T-helper 17 cell (primary cell): ENCODE results near the gene CTAG1A. TPM values are rescaled to one million over a fixed set of nuclear protein-coding genes. Genes with fewer than 3 reads are reported as not detected.
"Not testable (repeated sequence)": the region's sequence is repeated elsewhere in the genome, so short reads cannot be mapped to it uniquely, and the experiment has no call there.

Source experiments
- ATAC-seq: fragments of 150-1000 bp; cut with Tn5 transposase; 2 replicates; pipeline ENCODE4 v1.10.0; 2021; ENCODE audit warnings: mild to moderate bottlenecking, moderate library complexity
- DNase-seq, 3 donors: peaks; one replicate each; pipeline versions ENCODE4 v3.0.0 to v3.0.0-alpha.2; 2020 to 2021
- H3K9me3 ChIP-seq: one replicate; pipeline ENCODE4 v1.7.0; 2013; ENCODE audit warnings: low read length, mild to moderate bottlenecking; ENCODE audit not compliant: control insufficient read depth, poor library complexity, severe bottlenecking
- H3K27ac Mint-ChIP-seq: one replicate; pipeline ENCODE4 v1.8.0; 2022; ENCODE audit warnings: mild to moderate bottlenecking, moderate library complexity, mixed read lengths
- H3K27me3 Mint-ChIP-seq: one replicate; pipeline ENCODE4 v1.8.0; 2022; ENCODE audit warnings: mixed read lengths
- H3K36me3 Mint-ChIP-seq: one replicate; pipeline ENCODE4 v1.8.0; 2022; ENCODE audit warnings: low read depth, mixed read lengths
- H3K4me1 Mint-ChIP-seq: one replicate; pipeline ENCODE4 v1.8.0; 2022; ENCODE audit warnings: mild to moderate bottlenecking, mixed read lengths
- H3K4me3 Mint-ChIP-seq: one replicate; pipeline ENCODE4 v1.8.0; 2022; ENCODE audit warnings: mild to moderate bottlenecking, moderate library complexity, mixed read lengths
- total RNA-seq, 4 donors: library from RNA in 2 of 4; stranded (reverse) in 2 of 4; gene quantifications; one replicate each; pipeline ENCODE4 v1.2.3 and lab custom pipeline; 2022 to 2026

CTAG1A gene
- total RNA-seq, 2 donors from 2014 or later = not detected

DNA sequence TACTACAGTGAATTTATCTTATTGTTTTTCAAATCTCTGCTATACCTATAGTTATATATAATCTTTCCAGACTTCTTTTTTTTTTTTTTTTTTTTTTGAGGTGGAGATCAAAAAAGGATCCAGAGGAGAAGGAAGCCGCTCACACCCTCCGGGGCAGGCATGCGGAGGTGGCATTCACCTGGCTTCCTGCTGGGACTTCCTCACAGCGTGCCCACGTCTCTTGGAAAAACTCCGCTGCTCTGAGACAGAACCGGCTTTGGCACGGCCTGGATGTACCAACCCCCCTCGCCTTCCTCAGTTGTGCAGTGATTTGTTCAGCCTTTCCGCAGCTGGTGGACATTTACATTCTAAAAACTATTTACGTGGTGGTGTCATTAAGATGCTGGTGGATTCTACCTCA, 23.0 kb downstream of the CTAG1A start:
- H3K27me3 Mint-ChIP-seq, H3K9me3 ChIP-seq, H3K36me3 Mint-ChIP-seq, H3K27ac Mint-ChIP-seq, H3K4me3 Mint-ChIP-seq, H3K4me1 Mint-ChIP-seq, ATAC-seq, DNase-seq: not testable (repeated sequence)

DNA sequence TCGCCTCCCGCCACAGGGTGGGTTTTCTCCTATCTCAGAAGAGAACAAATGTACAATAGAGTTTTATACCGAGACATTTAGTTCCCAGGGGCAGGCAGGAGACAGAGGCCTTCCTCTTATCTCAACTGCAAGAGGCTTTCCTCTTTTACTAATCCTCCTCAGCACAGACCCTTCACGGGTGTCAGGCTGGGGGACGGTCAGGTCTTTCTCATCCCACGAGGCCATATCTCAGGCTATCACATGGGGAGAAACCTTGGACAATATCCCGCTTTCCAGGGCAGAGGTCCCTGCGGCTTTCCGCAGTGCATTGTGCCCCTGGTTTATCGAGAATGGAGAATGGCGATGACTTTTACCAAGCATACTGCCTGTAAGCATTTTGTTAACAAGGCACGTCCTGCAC, 23.9 kb downstream of the CTAG1A start:
- ATAC-seq, H3K36me3 Mint-ChIP-seq, H3K27me3 Mint-ChIP-seq, H3K9me3 ChIP-seq, DNase-seq, H3K27ac Mint-ChIP-seq, H3K4me3 Mint-ChIP-seq, H3K4me1 Mint-ChIP-seq: not testable (repeated sequence)

DNA sequence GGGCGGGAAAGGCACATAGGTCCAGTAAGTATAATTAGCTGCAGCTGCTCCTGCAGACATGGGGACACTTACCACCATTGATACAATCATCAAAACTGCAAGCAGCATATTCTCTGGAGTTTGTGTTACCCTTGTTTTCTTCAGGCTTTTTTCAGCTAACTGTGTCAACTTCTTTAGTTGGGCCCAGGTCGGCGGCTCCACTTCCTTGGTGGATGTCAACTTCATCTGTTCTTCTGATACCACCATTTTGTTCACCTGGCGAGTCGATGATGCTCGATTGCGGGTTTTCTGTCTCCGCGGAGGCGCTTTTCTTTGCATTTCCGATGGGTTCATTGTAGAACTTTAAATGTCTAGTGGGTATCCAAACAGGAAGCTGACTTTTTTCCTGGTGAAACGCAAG, 26.2 kb downstream of the CTAG1A start:
- H3K4me3 Mint-ChIP-seq, ATAC-seq, H3K36me3 Mint-ChIP-seq, H3K9me3 ChIP-seq, DNase-seq, H3K27me3 Mint-ChIP-seq, H3K4me1 Mint-ChIP-seq, H3K27ac Mint-ChIP-seq: not testable (repeated sequence)

DNA sequence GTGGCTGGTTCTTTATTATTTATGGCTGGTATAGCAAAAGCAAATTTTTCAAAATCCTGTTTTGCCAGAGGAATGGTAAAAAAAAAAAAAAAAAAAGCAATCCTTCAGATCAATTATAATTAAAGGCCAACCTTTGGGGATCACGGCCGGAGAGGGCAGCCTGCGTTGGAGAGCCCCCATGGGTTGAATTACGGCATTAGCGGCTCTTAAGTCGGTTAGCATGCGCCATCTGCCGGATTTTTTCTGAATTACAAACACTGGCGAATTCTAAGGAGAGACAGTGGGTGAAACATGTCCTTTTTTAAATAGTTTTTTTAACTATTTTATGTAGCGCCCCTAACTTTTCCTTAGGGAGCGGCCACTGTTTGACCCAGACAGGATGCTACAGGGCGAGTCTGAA, 28.7 kb downstream of the CTAG1A start:
- not testable (repeated sequence) for H3K27me3 Mint-ChIP-seq, DNase-seq, H3K9me3 ChIP-seq, H3K4me1 Mint-ChIP-seq, H3K4me3 Mint-ChIP-seq, H3K36me3 Mint-ChIP-seq, ATAC-seq, H3K27ac Mint-ChIP-seq

- not testable (repeated sequence) for H3K9me3 ChIP-seq, ATAC-seq, H3K36me3 Mint-ChIP-seq, H3K4me3 Mint-ChIP-seq, DNase-seq, H3K27me3 Mint-ChIP-seq, H3K27ac Mint-ChIP-seq, H3K4me1 Mint-ChIP-seq
These were observed 34.2 kb downstream of the CTAG1A start, which contains the start of gene CTAG1B for GRCh38 chrX:154619182-154619581. Gene CTAG1B, minus strand, starts transcription at chrX:154619282. Its CDS starts 64 bp downstream, at chrX:154619218.

- not testable (repeated sequence) for H3K36me3 Mint-ChIP-seq, H3K27ac Mint-ChIP-seq
These were observed 36.0 kb downstream of the CTAG1A start for GRCh38 chrX:154620767-154621414.

DNA sequence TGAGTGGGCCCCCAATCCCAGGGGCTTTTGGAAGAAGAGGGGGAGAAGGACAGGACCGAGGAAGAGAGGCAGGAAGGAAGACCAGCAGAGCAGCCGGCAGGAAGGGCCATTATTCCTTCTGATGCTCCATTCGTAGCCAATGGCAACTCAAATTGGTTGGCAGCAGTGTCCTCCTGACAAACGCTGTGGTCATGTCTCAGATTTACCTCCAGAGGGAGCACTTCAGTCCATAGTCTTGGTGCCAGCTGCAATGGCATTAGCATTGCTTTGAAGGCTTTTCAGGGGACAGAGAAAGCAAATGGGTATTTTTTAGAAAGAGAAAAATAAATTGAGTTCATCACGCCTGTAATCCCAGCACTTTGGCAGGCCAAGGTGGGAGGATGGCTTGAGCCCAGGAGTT, 44.0 kb downstream of the CTAG1A start:
- H3K36me3 Mint-ChIP-seq = not testable (repeated sequence)
- ATAC-seq = peak; percentile 54

More at GRCh38 chrX:154620767-154621414, 36.0 kb downstream of the CTAG1A start:
- not testable (repeated sequence) for H3K27me3 Mint-ChIP-seq, DNase-seq, H3K9me3 ChIP-seq, ATAC-seq, H3K4me1 Mint-ChIP-seq, H3K4me3 Mint-ChIP-seq

DNA sequence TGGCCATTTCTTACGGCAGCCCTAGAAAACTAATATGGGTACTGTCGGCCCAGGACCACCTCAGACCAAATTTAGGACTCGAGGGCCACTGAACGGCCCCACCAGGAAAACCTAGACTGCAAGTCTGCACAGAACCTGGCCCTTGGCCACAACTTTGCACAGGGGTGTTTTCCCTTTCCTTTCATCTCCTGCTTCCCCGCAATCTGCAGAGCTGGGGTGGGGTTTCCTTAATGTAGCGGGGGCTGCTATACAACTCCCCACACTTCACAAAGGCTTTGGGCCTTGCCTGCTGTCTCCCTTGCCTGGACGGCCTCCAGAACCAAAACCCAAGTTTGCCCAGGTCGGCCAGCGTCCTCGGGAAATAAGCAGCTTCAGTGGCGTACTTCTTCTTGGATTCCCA, 46.0 kb downstream of the CTAG1A start:
- not testable (repeated sequence) for H3K4me1 Mint-ChIP-seq, H3K36me3 Mint-ChIP-seq, H3K27me3 Mint-ChIP-seq, H3K4me3 Mint-ChIP-seq, ATAC-seq, DNase-seq, H3K9me3 ChIP-seq, H3K27ac Mint-ChIP-seq

More for the DNA sequence above, 44.0 kb downstream of the CTAG1A start:
- not testable (repeated sequence) for H3K4me3 Mint-ChIP-seq, H3K4me1 Mint-ChIP-seq, H3K9me3 ChIP-seq, H3K27ac Mint-ChIP-seq, DNase-seq, H3K27me3 Mint-ChIP-seq

GRCh38 chrX:154633661-154634060, 48.7 kb downstream of the CTAG1A start:
- not testable (repeated sequence) for H3K36me3 Mint-ChIP-seq, DNase-seq

More at GRCh38 chrX:154633661-154634060, 48.7 kb downstream of the CTAG1A start:
- not testable (repeated sequence) for H3K27ac Mint-ChIP-seq, H3K9me3 ChIP-seq, H3K4me1 Mint-ChIP-seq, H3K27me3 Mint-ChIP-seq, ATAC-seq, H3K4me3 Mint-ChIP-seq

Other genes with a start within 250 kb of the CTAG1A start
- gene FLNA, start 210.5 kb upstream of the CTAG1A start, total RNA-seq = 1,000 to 10,000 TPM; 1,780 to 2,536 TPM
- 100 to 1,000 TPM; 121 to 132 TPM for gene EMD, start 205.8 kb upstream of the CTAG1A start, total RNA-seq
- gene RPL10, start 186.8 kb upstream of the CTAG1A start, total RNA-seq = 1,000 to 10,000 TPM; 4,596 to 4,820 TPM
- gene DNASE1L1, start 175.9 kb upstream of the CTAG1A start, total RNA-seq = 10 to 100 TPM; 20.5 to 22.6 TPM
- gene TAFAZZIN, start 173.6 kb upstream of the CTAG1A start, total RNA-seq = 10 to 100 TPM; 84.1 to 95.7 TPM
- gene ATP6AP1, start 156.5 kb upstream of the CTAG1A start, total RNA-seq = 10 to 100 TPM; 41.4 to 43.0 TPM
- gene GDI1, start 148.0 kb upstream of the CTAG1A start, total RNA-seq = 100 to 1,000 TPM; 189 to 223 TPM
- gene FAM50A, start 141.0 kb upstream of the CTAG1A start, total RNA-seq = 10 to 100 TPM; 58.1 to 58.6 TPM
- gene PLXNA3, start 126.9 kb upstream of the CTAG1A start, total RNA-seq = 10 to 100 TPM; 66.3 to 78.6 TPM
- 1 to 10 TPM; 9.1 to 9.5 TPM for gene LAGE3, start 105.9 kb upstream of the CTAG1A start, total RNA-seq
- gene UBL4A, start 98.5 kb upstream of the CTAG1A start, total RNA-seq = 10 to 100 TPM; 15.2 to 30.6 TPM
- gene SLC10A3, start 94.5 kb upstream of the CTAG1A start, total RNA-seq = 10 to 100 TPM; 23.9 to 29.5 TPM
- 10 to 100 TPM; 32.5 to 34.0 TPM for gene FAM3A, start 68.9 kb upstream of the CTAG1A start, total RNA-seq
- gene G6PD, start 38.3 kb upstream of the CTAG1A start, total RNA-seq = 10 to 100 TPM; 28.5 to 44.9 TPM
- gene IKBKG, start 37.5 kb upstream of the CTAG1A start, total RNA-seq = 10 to 100 TPM; 35.9 to 45.1 TPM
- gene CTAG1B, start 34.1 kb downstream of the CTAG1A start, total RNA-seq = not detected
- gene CTAG2, start 68.4 kb downstream of the CTAG1A start, total RNA-seq = not detected
- gene GAB3, start 165.9 kb downstream of the CTAG1A start, total RNA-seq = 10 to 100 TPM; 17.7 to 18.4 TPM
- gene DKC1, start 177.7 kb downstream of the CTAG1A start, total RNA-seq = 10 to 100 TPM; 46.6 to 60.7 TPM
- gene MPP1, start 220.4 kb downstream of the CTAG1A start, total RNA-seq = 10 to 100 TPM in 1 of 2 donors, 1 to 10 TPM in 1; 9.0 to 75.0 TPM
- not detected for gene SMIM9, start 249.5 kb downstream of the CTAG1A start, total RNA-seq